Measurements from ENCODE around the gene KLF7.

DNA sequence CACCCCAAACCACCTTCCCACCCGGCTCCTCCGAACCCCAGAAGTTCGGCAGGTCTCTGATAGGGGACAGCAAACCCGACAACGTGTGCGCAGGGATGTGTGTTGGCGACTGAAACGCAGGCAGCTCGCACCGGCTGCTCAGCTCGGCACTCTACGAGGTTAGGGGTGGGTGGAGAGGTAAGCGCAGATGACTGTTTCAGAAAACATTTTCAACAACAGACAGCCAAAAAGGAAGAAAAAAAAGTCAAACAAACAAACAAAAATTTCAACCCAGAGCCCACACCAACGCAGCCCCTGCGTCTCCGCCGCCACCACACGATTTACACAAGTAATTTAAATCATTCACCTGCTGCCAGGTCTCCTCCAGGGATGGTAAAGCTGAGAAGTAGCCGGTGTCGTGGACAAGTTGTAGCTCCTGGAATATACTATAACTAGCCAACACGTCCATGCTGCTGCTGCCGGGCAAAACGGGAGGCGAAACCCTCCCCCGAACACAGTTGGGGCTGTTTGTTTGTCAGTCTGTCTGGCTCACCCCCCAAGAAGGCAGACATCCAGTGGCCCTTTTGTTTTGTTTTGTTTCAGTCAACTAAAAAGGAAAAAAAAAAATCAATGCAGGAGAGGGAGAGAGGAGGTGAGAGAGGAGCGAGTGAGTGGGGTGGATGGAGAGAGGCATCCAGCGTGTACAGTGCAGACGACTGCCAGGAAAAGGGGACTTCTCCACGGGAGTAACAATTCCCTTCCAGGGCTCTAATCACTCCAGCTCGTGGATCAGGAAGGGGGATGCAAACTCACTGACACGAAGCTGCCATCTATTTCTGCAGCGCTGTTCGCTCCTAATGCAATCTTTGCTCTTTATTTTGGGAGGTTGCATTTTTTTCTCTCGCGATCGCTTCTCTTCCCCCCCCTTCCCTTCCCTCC is at the start of gene KLF7:
- TF ChIP-seq, protein P1, sequence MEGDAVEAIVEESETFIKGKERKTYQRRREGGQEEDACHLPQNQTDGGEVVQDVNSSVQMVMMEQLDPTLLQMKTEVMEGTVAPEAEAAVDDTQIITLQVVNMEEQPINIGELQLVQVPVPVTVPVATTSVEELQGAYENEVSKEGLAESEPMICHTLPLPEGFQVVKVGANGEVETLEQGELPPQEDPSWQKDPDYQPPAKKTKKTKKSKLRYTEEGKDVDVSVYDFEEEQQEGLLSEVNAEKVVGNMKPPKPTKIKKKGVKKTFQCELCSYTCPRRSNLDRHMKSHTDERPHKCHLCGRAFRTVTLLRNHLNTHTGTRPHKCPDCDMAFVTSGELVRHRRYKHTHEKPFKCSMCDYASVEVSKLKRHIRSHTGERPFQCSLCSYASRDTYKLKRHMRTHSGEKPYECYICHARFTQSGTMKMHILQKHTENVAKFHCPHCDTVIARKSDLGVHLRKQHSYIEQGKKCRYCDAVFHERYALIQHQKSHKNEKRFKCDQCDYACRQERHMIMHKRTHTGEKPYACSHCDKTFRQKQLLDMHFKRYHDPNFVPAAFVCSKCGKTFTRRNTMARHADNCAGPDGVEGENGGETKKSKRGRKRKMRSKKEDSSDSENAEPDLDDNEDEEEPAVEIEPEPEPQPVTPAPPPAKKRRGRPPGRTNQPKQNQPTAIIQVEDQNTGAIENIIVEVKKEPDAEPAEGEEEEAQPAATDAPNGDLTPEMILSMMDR (IDR thresholded peaks at IDR 0.05; ENCODE audit: insufficient read depth, low read length, poor library complexity, severe bottlenecking): no peak
- TF ChIP-seq EZH2phosphoT487 (conservative IDR thresholded peaks at IDR 0.05; ENCODE audit: low read length): no peak
